HG03095 (cell line): ENCODE results near the gene IL17RD.

Source experiments
- ATAC-seq: cut with Tn5 transposase; IDR thresholded peaks from one replicate; pipeline ENCODE4 v1.9.1; 2021; ENCODE audit warnings: moderate library complexity; ENCODE audit not compliant: unreplicated experiment

The IL17RD gene

DNA sequence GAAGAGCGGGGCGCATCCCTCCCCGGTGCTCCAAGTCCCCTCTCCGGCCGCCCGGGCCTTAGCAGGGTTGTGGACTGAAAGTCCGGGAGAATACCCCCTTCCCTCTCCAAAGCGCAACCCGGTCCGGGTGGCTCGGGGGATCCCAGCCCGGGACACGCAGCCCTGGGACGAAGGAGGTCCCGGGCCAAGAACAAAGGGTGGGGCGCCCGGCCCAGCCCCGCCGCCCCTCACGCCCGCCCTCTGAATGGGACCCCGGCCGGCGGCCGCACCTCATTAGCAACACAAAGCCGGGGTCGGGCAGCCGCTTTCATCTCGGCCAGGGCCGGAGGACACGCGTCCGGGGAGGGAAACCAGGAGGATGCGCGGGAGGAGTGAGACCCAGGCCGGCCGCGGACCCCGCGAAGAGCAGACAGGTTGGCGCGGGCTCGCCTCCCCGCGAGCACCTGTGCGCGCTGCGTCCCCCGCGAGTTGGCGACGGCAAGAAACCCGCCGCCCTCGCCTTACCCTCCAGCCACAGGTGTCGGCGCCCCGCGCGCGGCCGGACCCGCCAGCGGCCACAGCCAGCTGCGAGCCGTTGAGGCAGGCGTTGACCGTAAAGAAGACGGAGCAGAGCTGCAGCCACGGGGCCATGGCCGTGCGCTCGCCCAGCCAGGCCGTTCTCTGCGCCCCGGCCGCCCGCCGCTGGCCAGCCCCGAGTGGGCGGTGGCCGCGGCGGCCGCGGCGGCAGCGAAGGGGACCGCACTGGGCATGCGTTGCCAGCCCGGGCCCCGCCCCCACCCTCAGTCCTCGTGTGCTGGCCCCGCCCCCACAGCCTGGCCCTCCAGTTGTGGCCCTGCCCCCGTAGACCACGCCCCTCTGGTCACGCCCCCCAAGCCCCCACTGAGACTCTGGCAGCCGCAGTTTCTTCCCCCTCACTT, at the start of gene IL17RD:
TSS of gene IL17RD (minus strand) at position 697 of the 917 bp plus-strand sequence. CDS start at position 630, 67 bp downstream.
- ATAC-seq = no peak

DNA sequence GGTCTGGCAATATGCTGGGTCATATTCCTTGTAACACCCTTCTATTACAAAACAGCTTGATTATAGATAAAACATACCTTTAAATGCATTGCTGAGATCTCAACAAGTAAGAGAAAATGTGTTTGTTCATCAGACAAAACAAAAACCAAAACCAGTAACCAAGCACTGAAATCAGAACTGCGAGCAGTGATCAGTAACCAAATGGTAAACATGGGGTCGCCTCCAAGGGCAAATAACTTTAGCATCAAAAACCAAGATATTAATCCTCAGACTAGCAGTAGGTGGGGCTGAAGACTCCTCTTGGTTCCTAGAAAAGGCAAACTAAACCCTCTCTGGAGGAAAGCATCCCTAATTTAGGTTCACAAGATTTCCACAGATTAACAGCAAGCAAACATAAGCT, 41.3 kb upstream of the IL17RD start:
- ATAC-seq = no peak

DNA sequence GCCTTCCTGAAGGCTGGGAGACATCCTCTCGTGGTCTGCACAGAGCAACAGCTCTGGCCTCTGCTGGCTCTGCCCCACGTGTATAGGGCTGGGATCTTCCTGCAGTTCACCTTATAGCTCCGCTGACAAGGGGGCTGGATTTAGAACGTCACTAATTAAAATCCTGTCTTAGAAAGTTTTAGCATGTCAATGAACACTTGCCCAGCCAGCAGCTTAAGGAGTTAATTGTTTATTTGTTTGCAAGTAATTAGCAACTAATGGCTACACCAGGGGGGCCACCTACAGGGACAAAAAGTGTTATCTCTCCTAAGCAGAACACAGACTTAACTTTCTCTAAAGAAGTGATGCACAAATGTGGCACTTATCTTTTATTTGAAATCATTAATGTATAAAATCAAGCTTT, 34.7 kb upstream of the IL17RD start, which contains the start of gene HESX1:
TSS of gene HESX1 (minus strand) at position 84 of the 403 bp plus-strand sequence. CDS start at position 24, 60 bp downstream.
- no peak for ATAC-seq

DNA sequence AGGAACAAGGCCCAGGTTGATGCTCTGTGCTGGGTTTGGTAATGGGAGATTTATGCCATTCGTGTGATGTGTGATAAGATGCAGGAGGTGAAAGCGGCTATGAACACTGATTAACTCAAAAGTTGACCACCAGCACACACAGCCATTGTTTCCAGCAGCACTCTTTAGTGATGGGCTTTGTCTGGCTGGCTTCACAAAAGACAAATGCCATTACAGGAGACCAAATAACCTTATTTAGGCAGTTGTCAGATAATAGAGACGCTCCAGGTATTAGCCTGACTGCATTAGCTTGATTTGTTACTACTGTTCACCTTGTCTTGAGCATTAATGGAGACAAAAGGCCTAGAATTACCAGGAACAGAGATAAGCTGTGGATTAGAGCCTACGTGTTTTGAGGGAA, 29.5 kb upstream of the IL17RD start:
- ATAC-seq = no peak

DNA sequence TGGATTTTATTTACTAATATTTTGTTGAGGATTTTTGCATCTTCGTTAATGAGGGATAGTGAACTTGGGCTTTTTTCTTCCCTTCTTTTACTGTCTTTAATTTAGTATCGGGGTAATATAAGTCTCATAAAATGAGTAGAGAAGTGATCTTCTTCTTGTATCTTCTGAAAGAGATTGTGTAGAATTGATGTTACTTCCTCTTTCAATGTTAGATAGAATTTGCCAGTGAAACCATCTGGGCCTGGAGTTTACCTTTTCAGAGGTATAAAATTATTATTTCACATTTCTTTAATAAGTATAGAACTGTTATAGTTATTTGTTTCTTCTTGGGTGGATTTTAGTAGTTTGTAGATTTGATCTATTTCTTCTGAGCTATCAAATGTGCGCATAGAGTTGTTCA, 26.9 kb upstream of the IL17RD start:
- ATAC-seq = no peak

DNA sequence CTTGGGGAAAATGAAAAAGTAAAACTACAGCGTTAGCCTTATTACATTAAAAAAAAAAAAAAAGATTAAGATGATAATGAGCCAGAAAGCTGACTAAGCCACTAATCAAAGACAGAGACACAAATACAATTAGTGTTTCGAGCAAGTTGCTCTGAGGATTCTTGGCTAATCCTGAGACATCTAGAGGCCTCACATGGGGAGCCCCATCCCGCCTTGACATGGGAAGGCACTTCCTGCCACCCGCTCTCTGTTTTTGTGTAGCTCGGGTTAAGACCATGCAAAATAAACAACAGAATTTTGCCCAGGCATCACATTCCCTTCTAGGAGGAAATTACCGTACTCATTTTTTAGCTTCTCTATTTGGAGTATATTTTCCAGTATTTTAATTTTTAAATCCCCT, 19.4 kb upstream of the IL17RD start:
- no peak for ATAC-seq

DNA sequence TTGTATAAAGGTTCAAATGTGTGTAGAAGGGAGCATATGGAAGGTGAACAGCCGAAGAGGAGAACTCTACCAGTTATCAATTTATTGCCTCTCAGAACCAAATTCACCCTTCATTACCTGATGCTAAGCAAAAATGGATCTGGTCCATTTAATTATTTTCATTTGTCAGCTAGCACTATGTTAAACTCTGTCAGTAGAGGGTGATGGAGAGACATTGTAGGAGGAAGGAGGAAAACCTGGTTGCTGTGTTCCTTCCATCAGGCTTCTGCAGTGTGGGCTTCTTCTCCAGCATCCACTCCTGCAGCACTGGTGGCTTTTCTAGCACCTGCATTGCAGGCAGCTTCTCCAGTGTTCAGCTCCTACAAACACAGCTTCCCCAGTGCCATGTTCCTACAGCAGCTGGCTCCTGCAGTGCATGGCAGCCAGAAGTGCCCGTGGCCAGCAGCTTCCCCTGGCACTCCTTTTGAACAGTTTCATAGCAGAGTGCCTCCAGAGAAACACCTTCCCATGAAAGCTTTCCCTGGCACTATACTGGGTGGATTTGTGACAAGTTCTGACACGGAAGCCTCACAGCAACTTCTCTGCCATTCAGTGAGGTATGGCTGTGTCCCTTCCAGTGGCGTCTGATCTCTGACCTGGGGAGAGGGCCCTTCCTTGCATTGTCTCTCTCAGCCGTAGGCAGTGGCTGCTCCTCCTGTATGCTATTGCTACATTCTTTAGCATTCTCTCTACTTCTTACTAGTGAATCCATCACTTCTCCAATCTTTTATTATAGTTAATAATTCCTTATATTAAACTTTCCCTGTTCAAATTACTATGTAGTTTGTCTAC, 14.6 kb upstream of the IL17RD start:
- no peak for ATAC-seq

DNA sequence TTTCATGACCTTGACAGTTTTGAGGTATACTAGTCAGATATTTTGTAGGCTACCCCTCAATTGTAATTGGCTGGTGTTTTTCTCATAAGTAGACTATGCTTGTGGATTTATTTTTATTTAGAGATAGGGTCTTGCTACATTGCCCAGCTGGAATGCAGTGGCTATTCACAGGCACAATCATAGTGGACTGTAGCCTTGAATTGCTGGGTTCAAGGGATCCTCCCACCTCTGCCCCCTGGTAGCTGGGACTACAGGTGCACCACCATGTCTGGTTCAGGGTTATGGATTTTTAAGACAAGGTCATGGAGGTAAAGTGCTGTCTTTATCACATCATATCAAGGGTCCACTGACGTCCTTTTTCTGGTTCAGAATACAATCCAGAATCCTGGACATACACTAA, 10.9 kb upstream of the IL17RD start:
- ATAC-seq = no peak

DNA sequence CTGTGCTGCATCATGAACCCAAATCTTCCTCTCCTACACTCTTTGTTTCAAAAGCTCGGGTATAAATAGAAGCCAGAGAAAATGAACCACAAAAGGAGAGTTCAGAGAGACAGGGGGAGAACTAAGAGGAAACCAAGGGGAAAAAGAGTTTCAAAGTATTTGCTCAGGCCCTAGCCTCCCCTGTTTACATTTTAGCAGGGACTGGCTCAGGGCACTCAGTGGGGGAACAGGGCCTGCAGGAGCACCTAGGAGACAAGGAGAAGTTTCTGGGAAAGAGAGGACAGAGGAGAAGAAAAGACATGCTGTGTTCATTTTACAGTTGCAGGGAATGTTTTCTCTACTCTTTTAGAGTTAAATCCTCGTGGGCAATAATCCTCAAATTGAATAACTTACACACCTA, 8.5 kb upstream of the IL17RD start:
- ATAC-seq = no peak

DNA sequence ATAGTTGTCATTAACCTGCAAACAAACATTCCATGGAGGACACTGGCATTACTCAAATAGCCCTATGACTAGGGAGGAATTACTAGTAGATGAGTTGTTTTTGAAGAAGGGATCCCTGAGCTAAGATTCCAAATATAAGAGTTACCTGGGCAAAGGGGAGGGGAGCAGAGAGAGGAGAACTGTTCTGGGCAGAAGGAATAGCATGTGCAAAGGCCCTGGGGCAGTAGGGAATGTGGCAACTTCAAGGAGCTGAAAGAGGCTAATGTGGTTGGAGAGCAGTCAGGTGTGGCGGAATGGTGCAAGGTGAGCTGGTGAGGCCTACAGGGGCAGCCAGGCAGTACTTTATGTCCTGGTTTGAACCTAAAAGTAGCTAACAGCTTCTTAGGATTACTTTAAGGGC, 5.8 kb upstream of the IL17RD start:
- ATAC-seq = no peak

DNA sequence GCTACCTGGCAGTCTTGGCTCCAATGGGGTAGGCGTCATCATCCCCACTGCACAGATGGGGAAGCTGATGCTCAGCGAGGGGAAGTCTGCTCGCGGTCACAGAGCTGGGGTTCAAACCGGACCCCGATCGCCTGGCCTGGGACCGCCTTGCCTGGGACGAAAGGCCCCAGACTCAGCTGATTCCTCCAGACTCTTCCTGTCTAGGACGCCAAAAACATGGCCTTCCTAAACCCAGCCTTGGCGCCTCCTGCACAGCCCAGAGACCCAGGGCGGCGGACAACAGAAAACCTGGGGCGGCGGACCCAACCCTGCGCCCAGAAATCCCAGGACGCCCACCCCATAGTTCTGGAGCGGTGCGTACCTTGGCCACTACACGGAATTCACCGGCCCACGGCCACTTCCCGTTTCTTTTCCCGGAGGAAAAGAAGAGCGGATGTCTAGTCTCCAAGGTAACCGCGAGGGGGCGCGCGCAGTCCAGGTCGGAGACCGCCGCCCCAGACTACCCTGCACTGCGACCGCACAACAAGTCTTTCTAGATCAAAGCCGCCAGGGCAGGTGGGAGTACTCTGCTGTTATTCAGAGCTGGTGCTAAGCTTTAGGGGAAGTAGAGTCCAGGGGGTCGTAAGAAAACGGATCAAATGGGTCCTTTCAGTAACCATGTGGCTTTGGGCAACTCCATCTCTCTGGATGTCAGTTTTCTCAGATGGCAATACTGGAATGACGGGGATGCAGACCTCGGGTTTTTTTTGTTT, 4.9 kb upstream of the IL17RD start:
- ATAC-seq = peak; percentile 67

DNA sequence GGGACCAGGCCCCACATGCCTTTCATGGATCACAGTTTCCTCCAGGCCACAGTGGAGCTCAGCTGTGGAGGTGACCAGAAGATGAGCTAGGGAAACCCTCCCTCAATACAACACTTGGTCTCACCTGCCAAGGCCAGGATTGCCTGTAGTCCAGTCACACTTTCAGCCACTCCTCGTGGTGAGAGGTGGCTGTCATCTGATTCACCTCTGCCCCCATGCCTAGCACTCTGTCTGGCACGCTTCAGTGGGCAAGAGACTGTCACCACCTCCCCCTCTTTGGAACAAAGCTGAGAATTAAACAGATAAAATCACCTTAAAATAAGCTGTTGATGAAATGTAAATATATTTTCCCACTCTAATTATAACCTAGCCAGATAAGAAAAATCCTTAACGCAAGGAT, 4.0 kb upstream of the IL17RD start:
- no peak for ATAC-seq

DNA sequence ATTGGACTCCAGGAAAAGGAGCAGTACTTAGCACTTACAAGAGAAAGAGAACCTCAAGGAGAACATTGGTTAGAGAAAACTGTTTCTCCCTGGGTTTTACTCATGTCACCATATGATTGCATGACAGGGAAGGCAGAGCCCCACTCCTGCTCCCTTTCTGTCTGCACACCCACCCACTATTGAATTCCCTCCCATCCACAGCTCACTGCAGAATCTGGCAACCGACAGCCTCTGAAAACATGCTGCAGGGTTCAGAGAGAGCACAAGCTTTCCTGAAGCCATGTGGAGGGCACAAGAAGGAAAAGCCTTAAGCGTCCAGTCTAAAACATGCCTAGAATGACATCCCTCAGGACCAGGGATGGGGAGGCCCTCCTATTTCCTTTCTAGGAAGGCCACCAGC, 3.0 kb upstream of the IL17RD start:
- no peak for ATAC-seq

DNA sequence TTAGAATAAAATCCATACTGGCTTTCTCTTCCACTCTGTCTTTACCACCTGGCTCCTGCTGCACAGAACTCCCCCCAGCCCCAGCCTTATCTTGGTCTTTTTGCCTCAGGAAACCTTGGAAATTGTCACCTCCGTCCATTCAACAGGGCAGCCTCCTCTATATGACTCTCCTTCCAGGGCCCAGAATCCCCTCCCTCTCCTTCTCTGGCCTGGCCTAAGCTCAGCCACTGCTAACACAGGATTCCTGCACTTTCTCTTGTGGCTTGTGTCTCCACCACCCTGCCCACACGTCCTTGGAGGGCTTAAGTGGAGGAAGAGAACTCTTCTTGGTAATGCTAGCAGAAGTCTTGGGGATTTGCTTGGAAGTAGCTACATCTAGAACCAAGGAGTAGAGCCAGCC, 1.5 kb upstream of the IL17RD start:
- ATAC-seq = no peak

DNA sequence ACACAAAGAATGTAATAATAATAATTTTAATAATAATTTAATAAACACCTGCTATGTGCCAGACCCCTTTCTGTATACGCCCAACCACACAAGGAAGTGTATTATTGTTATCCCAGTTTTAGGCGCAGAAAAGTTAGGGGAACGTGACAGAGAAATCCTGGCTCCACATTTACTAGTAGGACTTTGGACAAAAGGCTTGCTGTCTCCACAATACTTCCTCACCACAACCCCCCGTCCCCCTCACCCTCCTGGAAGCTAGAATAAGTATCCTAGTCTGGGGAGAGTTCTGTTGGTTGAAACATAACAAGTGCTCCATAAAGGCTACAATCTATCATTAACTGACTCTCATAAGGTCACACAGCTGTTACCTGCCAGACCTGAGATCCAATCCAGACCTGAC, 488 bp upstream of the IL17RD start:
- ATAC-seq = no peak

DNA sequence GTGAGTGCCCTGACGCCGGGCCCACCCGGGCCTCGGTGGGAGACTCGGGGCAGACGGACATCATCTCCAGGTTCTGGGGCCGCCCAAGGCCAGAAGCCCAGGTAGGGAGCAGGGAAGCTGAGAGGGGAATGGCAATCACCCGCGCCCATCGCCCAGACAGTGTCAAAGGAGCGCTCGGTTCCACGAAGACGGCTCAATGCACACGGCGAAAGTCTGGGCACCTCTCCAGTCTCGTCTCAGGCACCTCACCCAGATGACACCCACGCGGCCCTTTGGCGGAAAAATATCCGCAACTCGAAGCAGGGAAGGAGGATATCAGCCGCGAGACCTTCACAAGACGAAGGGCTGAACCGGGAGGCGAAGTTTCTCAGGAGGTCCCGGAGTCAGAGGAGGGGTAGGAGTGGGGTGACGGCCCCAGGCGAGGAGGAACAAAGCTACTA, 916 bp downstream of the IL17RD start:
- no peak for ATAC-seq

DNA sequence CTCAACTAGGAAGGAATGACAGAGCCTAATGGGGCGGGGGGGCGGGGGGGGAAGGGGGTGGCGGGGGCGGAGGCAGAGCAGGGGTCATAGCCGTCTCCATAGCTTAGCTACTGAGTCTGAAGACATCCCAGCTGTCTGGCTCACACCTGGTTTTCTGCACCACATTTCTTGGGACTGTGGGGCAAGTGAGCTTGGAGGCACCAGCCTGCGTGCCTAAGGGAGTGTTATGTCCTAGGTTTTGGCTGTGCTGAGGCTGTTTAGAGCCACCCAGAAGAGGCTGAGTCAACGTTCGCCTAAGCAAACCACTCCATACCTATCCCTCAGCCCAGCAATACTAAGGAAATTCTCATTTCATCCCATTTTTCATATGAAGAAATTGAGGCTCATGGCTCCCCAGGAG, 1.4 kb downstream of the IL17RD start:
- no peak for ATAC-seq

DNA sequence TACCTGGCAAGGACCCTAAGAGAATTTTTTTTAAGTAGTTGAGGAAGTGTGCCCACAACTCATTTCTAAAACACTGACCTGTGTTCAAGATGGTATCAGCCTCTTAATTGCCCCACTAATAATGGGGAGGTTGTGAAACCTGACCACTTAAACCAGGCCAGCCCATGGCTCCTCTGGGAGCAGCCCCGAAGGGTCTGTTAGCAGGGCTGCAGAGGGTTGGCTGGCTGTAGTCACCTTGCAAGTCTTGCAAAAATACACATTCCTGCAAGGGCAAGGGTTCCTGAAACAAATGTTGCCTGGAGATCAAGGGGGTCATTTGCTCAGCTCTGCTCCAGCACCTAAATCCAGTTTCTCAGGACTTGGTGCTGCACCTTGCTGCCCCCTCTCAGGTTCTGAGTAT, 3.2 kb downstream of the IL17RD start:
- no peak for ATAC-seq

DNA sequence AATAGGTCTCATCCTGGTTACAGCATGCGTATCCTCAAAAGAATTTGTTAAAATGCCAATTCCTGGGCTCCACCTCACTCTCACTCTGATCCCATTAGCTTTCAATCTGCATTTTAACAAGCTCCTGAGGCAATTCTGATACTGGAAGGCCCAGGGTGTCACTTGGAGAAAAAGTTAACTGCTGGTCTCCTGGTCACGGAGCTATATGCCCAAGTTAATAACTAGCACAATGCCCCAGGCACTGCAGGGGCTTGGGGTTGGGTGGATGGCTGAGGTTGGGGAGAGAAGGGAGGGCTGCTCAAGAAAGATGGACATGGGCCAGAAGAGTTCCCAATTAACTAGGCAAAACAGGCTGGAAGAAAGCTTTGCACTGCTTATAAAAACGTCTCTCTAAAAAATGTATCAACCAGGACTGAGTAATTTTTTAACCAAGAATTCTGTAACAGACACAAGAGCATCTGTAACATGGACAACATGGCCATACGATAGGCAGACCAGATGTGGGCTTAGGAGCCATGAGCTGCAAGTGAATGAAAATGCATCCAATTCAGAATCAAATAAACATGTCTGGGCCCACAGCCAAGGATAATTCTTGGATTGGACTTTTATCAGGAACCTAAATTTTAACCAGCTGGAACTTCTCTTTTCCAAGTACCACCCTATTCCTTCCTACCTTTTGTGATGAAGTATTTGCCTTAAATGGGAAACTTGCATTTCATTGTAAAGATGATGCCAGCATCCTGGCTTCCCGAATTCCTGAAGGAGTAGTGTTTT, 4.2 kb downstream of the IL17RD start:
- no peak for ATAC-seq

DNA sequence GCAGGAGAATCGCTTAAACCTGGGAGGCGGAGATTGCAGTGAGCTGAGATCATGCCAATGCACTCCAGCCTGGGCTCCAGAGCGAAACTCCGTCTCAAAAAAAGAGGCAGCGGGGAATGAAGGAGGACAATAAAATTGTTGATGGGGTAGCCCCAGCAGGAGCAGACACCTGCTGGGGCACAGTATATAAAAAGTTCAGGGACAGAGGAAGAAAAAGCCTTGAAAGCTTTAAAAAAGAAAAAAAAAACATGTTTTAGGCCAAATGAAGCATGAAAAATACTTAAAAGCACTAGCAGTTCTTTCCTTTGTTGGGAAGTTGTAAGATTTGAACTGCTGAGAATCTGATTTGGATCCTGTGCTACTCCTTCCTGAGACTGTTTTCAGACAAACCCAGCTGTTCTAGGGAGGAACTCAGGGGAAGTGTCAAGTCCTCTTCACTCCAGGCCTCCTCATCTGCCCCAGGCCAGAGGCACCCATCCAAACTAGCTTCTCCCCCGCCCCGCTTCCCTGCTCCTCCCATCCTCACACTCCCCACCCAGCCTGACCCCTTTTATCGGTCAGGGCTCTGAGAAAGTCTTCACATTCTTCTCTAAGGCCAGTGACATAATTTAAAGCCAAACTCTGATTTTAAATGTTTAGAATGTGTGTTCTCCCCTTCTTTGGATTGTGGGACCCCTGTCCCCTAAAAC, 4.9 kb downstream of the IL17RD start:
- no peak for ATAC-seq
